GM19372 (cell line): ENCODE results near the gene MACROD2.

Experiments
- ATAC-seq: cut with Tn5 transposase; IDR thresholded peaks from one replicate; pipeline ENCODE4 v1.9.1; 2021; ENCODE audit warnings: mild to moderate bottlenecking, low read depth, moderate library complexity; ENCODE audit not compliant: unreplicated experiment

Gene MACROD2

DNA sequence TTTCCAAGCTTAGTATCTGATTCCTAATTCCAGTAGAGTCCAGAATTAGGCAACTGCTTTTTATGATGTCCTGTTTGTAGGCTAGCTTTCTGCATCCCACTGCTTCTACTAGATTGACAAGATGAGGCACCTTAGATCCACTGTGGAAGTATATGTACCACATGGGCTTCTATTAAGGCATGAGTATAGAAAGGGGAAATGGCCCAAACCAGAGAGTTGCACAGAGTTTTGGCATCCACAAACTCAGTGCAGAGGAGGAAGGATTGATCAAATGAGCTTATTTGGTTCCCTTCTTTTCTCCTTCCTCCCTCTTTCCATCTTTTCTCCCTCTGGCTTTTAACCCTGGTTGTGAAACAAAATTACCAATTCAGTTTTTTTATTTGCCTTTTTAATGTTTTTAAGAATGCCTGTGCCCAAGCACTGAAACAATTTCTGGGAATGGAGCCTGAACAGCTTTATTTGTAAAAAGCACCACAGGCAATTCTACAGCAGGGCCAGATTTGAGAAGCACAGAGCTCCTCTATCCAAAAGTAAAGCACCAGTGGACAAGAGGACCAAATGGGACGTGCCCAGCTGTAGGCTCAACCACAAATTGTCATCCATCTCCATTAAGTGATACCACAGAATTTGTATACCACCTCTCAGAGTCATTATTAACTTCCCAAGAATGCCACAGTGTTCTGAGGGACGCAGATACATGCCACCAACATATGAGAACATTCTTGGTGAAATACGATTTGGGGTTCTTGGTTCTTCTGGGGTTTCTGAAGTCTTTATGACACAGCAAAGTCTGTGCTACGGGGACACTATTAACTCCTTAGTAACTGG lies 1608.9 kb downstream of the MACROD2 start:
- ATAC-seq = no peak

DNA sequence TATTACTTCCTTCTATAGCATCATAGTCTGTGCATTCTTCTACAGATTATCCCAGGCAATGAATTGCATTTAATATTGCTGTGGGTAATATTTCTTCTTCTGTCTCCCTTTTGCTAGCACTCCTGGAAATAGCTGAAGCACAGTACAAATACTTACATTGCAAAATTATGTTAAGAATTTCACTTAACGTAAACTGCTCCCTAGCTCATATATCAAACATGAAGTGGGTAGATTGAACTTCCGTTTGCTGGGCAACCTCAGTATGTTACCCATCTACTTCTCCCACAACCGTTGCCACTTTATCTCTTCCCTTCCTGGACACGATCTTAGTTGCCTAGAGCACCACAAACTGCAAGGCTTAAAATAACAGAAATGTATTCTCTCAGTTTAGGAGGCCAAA lies 1614.6 kb downstream of the MACROD2 start:
- no peak for ATAC-seq

DNA sequence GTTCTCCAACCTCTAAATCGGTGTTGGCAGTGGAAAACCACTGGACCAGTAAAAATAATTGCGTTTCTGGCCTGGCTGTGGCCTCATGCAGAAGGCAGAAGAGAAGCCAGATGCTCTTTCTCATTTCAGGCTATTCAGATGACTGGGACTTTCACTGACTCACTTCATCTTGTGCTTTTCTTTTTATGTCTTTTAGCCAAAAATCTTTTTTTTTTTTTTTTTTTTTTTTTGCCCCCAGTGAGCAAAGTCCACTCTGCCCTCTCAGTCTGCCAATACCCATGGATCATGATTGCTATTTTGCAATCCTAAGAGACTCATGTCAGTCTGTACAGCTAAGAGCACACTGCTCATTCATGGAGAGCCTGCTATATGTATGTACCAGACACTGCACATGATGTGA lies 1615.5 kb downstream of the MACROD2 start:
- ATAC-seq = no peak

DNA sequence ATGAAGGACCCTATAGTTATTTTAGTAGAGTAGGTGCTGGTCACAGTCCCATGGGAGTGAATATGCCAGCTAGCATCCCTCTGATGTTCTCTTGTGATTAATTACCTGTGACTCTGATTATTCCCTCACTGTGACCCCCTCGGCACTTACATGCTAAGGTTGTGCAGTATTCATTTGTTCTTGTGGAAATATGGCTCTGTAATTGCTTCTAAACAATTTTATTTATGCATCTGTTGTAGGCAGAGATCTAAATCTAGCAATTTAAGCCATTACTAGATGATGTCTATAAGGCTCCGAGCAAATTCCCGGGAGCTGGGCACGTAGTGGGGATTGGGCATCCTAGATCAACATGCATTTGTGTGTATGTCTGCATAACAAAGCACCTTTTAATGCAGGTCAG lies 1616.2 kb downstream of the MACROD2 start:
- ATAC-seq = no peak

DNA sequence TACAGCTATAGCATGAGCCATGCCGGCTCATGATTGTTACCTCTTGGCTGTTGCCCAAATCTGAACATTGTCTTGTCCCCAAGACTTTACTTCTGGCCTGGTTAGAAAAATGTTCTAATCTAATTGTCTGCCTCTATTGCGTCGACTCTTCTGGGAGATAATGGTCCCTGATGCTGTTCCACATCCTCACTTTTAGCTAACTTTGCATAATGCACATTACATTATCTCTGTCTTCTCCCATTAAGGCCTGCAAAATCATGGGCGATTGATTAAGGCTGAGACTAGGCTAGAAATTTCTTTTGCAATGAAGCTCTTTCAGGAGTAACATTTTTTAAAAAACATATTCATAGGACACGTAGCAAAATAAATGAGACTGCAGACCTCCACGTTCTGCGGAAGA lies 1616.9 kb downstream of the MACROD2 start:
- ATAC-seq = no peak

DNA sequence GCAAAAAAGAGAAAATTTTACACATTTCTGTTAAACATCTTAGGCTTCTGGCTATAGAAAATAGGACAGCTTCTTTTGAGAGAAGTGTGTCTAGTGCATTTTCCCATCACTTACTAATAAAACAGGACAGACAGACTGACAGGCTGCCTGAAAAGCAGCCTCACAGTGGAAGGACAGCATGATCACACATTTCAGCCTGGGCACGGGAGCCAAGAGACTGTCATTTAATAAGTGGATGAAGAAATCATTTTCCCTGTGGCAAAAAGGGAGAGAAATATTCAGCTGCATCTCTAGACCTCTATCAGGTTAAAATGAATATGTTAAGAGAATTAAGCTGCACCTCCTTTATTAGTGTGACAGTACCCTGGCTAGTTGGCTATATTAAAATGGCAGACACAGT lies 1617.5 kb downstream of the MACROD2 start:
- ATAC-seq = no peak

DNA sequence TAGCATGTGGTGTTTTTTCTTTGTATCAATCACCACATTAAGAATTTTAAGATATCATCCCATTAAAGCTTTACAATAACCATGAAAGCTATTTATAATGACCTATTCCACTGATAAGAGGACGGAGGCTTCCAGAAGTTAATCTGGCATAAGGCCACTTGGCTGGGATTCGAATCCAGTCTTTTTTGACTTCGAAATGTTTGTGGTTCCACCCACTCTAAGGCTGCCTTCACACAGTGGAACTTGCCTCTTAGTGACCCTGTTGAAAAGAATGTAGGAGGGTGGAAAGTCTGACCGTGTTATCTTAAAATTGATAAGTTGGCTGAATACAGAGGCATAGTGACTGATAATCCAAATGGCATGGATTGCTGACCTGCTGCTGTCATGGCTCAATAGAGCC lies 1618.2 kb downstream of the MACROD2 start:
- ATAC-seq = no peak

DNA sequence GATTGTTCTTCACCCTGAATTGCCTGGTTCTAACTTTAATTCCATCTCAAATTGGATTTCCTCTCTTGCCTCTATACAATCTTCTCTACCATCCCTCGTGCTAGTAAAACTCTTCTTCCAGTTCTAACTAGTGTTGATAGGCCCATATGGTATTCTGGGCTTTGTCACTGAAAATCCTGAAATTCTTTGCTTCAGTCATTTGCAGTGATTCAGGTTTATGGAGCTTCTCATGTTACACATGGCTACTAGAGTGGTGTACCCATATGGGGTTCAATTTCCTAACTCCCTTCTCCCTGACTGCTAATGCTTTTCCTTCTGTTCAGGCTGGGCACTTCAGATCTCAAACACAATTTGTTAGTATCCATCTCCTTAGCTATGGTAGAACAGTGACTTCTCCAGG lies 1621.3 kb downstream of the MACROD2 start:
- ATAC-seq = no peak

DNA sequence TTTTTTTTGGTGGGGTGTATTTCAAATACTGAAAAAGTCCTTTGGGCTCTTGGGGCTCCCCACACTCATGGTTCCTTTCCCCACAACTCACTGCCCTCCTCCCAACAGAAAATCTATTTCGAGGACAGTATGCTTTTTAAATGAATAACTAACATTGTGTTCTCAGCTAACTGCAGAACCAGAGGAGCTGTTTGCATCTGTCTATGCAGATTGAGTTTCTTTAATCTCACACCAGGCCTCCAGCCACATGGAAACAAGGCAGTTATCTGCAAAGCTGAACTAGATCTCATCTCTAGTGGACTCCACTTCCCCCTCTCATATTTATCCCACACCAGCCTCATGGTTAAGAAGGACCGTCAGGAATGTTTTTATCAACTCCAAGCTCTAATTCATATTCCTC lies 1622.8 kb downstream of the MACROD2 start:
- no peak for ATAC-seq

DNA sequence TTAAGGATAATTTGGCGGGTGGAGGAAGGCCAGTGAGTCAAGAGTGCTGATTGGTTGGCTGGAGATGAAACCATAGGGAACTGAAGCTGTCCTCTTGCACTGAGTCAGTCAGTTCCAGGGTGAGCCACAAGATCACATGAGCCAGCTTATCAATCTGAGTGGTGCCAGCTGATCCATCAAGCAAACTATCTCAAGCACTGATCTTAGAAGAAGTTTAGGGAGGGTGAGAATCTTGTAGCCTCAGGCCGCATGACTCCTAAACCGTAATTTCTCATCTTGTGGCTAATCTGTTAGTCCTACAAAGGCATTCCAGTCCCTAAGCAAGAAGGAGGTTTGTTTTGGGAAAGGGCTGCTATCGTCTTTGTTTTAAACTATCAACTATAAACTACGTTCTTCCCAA lies 1623.6 kb downstream of the MACROD2 start:
- no peak for ATAC-seq

DNA sequence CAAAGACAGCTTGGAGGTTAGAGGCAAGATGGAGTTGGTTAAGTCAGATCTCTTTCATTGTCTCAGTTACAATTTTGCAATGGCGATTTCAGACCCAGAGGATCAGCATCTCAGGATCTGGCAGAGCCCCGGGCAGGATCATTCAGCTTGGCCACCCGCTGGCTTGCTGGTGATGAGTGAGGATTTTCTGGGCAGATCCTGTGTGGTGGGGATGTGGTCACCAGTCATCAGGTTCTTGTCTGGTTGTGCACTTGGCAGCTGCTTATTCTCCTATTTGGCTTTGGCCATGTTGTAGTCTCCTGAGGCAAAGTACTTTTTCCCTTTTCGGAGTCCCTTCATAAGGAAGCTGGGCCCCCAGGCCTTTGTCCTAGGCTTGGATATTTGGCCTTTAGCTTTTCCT lies 1624.0 kb downstream of the MACROD2 start:
- no peak for ATAC-seq

DNA sequence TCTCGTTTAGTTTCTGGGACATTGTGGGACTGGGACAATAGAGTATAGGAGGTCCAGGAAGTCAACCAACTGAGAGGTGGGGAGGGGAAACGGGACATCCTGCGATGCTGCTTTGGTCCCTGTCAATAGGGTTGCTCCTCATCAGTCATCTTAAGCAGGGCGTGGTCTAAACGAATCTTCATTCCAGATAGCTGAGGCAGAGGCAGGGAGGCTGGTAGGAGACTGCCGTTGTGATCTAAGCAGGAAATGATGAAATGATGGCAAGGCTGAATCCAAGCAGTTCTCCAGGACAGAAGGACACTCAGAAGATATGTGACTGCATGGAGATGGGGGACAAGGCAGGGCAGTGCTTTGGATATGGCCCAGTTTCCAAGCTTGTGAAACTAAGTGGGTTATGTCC lies 1624.5 kb downstream of the MACROD2 start:
- ATAC-seq = no peak

DNA sequence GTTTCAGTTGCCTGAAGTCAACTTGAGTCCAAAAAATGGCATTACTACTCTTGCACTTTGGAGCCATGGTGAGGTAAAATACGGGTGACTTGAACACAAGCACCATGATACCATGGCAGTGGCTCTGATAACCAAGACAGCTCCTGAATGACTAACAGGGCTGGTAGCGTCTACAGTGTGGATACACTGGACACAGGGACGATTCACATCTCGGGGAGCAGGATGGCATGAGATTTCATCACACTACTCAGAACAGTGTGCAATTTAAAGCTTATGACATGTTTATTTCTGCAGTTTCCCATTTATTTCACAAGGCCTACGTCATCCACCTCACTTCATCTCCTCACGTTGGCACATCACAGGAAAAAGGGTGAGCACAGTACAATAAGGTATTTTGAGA lies 1627.1 kb downstream of the MACROD2 start:
- ATAC-seq = no peak

DNA sequence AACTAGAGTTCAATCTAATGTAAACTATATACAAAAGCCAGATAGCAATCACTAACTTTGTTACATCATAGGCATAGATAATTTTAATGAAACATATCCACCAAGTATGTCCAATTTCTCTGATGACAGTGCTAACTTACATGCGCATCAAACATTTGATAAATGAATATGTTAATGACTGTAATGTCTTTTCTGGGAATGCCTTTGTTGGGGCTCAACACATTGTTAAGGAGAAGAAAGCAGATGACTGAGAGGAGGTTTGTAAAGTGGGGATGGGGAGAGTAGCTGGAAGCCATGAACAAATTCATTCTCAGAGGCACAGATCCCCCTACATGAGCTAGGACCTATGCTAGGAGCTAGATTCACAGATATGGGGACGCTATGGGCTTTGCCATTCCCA lies 1627.9 kb downstream of the MACROD2 start:
- no peak for ATAC-seq

DNA sequence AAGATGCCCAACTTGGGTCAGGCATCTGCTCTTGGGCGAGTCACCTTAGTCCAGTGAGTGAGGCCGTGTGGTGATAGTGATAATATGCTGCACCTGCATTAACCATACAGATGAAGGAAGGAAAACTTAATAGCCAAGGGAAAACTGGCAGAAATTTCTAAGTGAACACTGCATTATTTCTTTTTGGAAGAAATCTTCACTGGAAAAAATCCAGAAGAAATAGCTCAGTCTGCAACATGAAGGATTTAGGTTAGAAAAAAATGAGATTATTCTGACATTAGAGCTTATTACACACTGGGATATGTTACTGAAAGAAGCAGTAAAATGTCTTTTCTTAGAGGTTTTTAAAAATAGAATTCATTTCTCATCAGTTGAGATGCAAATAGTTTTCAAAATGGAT lies 1630.7 kb downstream of the MACROD2 start:
- ATAC-seq = no peak

DNA sequence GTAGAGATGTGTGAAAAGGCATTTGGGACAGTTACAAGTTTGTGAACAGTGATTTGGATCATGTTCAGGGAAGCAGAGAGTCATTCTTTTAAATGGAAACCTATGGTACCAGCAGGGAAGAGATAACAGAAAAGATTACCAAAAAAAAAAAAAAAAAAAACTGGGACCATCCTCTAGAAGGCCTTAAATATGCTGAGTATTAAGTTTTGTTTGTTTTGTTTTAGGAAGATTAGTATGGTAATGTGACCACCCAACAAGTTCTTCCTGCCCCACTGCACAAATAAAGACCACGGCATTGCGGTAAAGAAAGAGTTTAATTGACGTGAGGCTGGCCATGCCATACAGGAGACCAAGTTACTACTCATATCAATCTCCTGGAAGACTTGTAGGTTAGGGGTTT lies 1631.8 kb downstream of the MACROD2 start:
- ATAC-seq = no peak

DNA sequence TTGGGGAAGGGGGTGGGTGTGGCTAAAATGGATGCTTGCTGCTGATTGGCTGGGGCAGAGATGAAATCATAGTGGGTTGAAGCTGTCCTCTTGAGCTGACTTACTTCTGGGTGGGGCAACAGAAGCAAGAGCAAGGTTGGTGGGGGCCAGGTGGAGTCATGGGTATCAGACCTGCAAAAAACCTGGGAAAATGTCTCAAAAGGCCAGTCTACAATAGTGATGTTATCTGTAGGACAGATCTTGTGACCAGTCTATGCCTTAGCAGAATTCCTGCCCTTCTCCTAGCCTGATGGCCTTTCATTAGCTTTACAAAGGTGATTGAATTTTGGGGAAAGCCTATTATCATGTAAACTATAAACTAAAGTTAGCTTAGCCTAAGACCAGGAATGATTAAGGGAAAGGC lies 1632.2 kb downstream of the MACROD2 start:
- ATAC-seq = no peak

DNA sequence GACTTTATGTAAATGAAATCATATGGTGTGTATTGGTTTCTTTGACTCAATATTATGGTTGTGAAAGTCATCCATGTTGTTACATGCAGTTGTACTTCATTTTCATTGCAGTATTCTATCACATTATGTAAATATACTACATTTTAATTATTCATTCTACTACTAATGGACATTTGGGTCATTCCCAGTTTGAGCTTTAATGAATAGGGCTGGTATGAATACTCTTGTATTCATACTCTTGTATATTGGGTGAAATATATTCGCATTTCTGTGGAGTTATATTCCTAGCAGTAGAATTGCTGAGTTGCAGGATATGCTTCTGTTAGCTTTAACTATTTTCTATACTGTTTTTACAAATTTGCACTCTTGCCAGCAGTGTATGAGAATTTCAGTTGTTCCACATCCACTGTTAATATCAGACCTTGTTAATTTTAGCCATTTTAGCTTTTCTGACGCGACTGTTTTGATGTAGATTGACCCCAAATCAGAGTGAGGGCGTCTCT lies 1633.6 kb downstream of the MACROD2 start:
- ATAC-seq = no peak

DNA sequence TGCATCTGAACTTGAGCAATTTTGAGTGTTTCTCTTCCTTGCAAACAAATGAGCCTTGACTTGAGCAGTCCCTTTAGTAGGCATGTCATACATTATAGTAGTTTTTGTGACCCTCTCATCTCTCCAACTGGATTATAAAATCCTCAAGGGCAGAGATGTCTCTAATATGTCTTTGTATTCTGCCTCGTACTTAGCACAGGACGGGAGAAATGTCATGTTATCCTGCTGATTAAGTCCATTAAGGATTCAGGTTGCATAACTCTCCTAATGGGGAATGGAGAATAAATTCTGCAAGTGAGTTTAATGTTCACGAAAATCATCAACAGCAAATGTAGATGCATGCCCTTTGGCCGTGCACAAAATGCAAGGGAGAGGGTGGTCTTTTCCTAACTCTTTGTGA lies 1635.0 kb downstream of the MACROD2 start:
- ATAC-seq = no peak

DNA sequence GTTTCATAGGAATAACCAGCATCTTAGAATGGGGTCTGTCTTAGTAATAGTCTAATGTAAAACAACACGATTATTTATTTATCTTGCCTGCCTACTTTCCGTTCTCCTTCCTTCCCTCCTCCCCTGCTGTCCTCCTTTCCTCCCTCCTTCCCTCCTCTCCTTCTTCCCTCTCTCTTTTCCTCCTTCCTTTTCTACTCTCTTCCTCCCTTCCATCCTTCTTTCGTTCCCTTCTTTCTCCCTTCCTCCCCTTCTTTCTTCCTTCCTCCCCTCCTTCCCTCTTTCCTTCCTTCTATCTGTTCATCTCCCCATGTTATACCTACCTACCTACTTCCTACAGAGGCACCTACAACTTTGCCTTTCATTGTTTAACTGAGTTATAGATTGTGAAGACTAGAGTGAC lies 1637.4 kb downstream of the MACROD2 start:
- no peak for ATAC-seq

DNA sequence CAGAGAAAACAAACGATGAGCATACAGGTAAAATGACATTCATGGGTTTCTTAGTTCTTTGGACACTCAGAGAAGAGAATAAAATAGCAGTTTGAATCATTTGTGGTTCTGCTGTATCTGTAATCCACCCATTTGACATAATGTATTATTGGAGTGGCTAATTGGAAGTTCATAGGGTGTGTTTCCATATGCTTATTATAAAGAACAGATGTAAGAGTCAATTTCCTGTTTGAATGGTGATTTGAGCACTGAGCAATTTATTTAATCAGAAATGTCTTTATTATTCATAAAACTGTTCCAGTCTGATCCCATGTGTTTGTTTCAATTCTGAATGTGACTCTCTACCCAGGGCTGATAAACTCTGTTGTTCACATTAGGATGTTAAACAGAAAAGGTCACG lies 1638.8 kb downstream of the MACROD2 start:
- no peak for ATAC-seq

DNA sequence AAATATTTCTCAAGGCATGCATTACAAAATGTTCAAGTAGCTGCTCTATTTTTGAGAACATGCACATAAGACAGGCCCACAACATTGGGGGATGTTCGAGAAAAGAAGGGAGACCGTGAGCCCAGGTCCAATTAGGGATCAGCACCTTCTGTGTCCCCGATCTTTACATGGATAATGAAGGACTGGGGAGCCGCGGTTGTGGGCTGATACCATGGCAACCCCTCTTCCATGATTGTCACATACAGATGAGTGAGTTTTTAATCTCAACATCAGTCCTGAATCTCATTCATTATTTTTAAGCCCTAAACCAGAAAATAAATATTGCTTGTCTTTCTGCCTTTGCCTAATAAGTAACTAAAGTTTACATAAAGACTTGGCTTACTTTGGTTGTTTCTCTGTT lies 1642.2 kb downstream of the MACROD2 start:
- no peak for ATAC-seq
